ENCODE results near the gene C1orf50.
A peak's percentile ranks its signal among the peaks of the same experiment; 100 is the strongest.
"Not testable (repeated sequence)": the region's sequence is repeated elsewhere in the genome, so short reads cannot be mapped to it uniquely, and the experiment has no call there.

Gene C1orf50
- 7.3 to 18.3 (median 12.0) reads per million in 3 experiments for total RNA-seq

- peak; percentile 100 for DNase-seq
Measured at GRCh38 chr1:42766741-42767509, at the start of gene C1orf50, which contains the start of gene P3H1. Gene C1orf50 (plus strand): TSS chr1:42767249. CDS start chr1:42767312, 63 bp downstream. Gene P3H1 (minus strand): TSS chr1:42767028. CDS start chr1:42766971, 57 bp downstream.

- DNase-seq, result no peak
Measured at GRCh38 chr1:42720868-42721267, 46.2 kb upstream of the C1orf50 start.

DNA sequence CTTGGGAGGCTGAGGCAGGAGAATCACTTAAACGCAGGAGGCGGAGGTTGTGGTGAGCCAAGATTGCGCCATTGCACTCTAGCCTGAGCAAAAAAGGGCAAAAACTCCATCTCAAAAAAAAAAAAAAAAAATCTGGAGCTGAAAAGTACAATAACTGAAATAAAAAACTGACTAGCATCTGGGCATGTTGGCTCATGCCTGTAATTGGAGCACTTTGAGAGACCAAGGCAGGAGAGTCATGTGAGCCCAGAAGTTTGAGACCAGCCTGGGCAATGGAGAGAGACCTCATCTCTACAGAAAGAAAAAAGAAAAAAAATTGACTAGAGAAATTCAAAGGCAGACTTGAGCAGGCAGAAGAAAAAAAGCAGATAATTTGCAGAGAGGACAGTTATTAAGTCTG lies 45.1 kb upstream of the C1orf50 start:
- no peak for DNase-seq

DNA sequence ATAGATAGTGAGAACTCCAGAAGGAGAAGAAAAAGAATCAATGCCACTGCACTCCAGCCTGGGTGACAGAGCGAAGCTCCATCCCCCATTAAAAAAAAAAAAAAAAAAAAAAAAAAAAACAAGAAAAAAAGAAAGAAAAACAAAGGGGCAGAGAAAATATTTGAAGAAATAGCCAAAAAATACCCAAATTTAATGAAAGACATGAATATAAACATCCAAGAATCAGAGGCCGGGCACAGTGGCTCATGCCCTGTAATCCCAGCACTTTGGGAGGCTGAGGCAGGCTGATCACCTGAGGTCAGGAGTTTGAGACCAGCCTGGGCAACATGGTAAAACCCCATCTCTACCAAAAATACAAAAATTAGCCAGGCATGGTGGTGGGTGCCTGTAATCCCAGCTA lies 44.6 kb upstream of the C1orf50 start:
- not testable (repeated sequence) for DNase-seq

DNA sequence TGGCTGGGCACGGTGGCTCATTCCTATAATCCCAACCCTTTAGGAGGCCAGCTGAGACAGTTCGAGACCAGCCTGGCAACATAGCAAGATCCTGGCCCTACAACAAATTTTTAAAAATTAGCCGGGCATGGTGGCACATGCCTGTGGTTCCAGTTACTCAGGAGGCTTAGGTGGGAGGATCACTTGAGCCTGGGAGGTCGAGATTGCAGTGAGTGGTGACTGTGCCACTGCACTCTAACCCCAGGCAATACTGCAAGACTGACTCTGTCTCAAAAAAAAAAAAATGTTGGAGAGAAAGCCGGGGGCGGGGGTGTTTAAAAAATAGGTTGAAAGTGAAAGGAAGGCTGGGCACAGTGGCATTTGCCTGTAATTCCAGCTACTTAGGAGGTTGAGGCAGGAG lies 43.5 kb upstream of the C1orf50 start:
- no peak for DNase-seq

- not testable (repeated sequence) for DNase-seq
Measured at GRCh38 chr1:42725820-42726219, 41.2 kb upstream of the C1orf50 start.

DNA sequence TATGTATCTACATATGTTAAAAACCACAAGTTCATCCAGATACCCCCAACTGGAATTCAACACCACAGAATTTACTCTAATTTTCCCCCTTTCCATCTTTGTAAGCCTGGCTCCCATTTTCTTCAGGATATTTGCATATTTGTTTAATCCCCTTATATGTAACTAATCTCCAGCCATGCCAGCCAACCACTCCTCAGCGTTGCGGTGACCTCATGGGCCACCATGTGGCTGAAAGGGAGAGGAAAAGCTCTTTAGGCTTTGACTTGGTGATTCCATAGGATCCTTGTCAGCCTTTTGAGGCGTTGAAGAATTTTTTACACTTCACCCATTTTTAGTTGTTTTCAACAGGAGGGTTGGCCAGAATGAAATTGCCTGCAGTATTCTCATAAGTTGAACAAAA lies 37.0 kb upstream of the C1orf50 start:
- no peak for DNase-seq

DNA sequence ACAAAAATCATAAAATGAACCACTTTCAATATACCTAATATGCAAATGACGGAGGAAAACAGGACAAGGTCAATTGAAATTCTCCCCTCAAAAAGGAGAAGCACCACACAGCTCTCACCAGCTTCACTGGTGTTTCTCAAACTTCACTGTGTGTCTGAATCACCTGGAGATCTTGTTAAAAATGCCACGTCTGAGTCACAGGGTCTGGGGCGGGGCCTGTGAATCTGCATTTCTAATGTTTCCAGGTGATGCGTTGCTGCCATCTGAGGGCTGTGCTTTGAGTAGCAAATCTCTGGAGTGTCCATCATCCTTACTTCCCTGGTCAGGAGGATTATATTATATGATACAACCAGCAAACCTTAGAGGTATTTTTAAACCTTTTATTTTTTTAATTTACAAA lies 36.1 kb upstream of the C1orf50 start:
- no peak for DNase-seq

- DNase-seq, result no peak
Measured at GRCh38 chr1:42731585-42731984, 35.5 kb upstream of the C1orf50 start.

DNA sequence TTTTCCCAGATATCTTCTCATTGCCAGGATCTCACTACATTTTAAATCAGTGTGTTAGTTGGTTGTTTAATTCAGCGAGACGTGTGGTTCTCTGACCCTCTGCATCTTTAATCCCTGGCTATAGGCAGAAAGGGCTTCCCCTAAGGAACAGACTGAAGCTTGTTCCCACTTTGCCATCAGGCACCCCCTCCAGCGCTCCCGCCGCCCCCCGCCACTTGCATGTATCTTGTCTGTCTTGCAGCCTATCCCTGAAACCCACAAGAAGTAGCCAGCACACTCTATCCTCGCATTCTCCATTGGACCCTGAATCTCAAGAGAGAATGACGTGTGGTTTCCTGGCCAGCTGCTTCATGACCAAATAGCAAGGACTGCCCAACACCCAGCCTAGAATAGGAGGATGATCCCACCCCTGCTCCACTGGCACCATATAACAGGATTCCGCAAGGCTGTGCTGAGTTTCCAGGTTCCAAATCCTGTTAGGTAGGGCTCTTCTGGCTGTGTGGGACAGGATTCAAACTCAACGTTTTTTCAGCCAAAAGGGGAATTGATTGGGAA lies 34.8 kb upstream of the C1orf50 start:
- DNase-seq, result no peak

DNA sequence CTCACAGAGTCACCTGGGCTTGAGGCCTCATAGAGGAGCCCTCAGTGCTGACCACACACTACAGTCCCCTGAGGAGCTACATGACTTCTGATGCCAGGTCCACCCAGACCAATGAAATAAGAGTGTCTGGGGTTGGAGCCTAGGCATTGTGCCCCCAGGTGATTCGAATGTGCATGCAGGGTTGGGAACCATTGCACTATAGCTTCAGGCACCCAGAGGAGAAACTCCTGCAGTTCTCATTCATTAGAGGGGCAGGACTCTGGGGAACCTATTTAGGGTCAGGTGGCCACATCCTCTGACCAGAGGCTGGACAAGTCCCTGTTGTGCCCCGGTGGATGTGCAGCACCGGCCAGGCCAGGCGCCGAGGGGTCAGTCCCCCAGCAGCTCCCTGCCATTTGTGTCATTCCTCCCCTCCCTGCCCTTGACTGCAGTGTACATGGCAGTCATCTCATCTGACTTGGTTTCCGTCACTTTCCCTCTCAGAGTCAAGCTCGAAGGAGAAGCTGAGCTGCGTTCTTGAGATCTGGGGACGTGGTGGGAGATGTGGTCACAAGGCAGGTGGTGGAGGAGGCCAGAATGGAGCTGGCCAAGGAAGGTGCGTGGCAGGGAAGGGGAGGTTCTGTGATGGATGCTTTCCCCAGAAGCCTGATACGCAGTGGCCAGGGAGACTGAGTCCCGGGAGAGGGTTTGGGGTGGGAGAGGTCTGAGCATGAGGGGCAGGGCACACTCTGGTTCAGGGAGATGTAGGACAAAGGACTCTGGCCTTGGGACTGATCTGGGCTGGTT lies 33.4 kb upstream of the C1orf50 start:
- DNase-seq, result no peak

GRCh38 chr1:42734201-42735035 lies 32.6 kb upstream of the C1orf50 start:
- no peak for DNase-seq

DNA sequence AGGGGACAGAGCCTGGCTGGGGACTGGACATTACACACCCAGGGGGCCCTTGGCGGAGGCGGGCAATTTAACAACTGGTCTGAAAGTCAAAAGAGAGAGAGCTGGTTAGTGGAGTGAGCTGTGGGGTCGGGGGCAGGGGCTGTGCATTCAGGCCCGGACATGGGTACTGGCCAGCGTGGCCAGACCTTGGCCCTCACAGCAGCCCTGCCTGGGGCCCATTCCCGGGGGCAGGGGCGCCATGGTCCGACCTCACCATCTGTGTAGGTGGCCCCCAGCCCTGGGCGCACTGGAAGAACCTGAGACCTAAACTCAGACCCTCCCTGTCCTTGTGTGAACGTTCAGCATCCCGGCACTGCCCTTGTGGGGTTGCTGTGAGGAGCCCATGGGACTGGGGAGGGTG lies 32.0 kb upstream of the C1orf50 start:
- DNase-seq, result no peak

DNA sequence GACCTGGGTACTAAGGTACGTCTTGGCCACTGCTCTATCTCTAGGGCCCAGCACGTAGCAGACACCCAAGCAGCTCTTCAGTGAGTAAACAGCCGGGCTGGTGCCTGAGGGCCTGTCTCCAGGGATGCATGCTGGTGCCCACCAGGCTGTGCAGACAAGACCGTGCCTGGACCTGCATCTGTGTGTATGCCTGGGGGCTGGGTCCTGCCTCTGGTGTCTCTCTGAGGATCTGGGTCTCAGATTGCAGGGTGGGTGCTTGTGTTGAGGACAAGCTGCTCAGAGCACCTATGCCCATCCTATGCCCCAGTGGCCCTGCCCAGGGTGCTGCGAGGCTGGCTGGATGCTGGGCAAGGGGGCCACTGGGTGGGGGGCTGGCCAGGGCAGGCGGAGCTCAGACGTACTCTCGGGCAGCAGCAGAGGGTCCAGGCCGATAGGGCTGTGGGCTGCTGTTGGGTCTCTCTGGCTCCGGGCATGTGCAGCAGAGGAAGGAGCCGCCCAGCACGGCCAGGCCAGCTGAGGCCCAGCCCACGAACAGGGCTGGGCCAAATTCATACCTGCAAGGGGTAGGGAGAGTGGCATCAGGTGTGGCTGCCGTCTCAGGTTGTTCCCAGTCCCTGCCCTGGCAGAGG lies 31.5 kb upstream of the C1orf50 start:
- no peak for DNase-seq

DNA sequence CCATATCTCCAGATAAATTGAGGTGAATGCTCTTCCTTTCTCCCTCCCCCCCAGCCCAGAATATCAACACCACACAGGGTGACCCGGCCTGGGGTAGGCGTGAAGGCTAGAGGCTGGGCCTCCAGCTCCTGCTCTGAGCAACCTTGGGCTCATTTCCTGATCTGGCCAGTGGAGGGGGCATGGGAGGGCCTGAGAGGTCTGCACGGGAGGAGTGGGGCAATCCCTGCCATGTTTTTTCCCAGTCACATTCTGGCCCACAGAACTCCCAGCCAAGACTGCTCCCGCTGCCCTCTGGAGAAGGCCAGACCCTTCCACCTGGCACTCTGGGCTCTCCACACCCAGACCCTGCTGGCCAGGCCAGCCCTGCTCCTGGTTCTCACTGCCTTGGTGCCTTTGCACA lies 30.9 kb upstream of the C1orf50 start:
- no peak for DNase-seq

DNA sequence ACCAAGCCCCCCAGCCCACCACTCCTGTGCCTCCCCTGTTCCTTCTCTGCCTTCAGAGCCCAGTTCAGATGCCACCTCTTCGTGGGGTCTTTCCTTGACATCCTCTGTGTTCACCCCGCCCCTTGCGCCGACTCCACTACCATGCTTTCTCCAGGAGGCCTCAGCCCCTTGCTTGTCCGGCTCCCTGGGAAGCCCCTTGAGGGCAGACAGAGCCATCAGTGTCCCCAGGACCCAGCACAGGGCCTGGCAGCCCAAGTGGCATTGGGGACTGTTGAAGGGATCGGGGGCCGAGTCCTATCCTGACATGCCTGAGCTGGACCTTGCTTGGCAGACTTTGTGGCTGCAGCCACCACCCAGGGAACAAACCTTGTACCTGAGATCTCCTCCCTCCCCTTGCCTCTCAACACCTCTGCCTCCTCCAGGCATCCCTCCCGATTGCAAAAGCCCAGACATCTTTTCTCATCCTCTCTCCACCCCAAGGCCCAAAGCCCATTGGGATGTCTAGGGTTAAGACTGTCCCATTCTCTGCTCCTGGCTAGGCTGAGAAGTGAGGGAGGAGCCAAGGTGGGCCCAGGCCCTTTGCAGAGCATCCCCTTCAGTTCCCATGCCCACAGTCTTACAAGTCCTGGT lies 30.4 kb upstream of the C1orf50 start:
- no peak for DNase-seq

GRCh38 chr1:42737257-42737656 lies 29.8 kb upstream of the C1orf50 start:
- DNase-seq, result no peak

DNA sequence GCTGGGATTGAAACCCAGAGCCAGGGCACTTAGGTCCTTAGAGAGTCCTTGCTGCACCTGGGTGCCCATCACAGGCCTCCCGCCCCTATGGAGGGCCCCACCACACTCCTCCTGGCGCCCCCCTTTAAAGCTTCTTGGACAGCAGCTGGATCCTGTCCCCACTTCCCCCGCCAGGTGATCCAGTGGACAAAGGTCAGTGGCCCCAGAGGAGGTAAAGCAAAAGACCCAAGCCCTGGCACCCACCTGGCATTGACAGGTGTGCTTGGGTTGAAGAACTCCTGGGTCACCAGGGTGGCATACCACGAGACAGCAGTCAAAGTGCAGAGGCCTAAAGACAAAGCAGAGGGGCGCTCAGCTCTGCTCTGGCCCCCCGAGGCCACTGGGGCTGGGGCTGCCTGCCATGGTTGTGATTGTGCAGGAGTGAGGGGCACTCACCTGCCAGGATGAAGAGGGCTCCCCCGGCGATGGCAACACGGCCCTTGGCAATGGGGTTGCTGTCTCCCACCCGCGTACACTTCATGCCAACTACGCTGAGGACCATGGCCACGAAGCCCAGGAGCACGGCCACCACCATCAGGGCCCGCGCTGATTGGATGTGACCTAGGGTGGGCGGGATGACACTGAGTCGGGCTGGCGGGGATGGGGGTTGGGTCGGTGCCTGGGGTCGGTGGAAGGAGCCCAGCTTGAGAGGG lies 28.9 kb upstream of the C1orf50 start:
- DNase-seq, result no peak

GRCh38 chr1:42738678-42739226 lies 28.3 kb upstream of the C1orf50 start:
- DNase-seq, result no peak

DNA sequence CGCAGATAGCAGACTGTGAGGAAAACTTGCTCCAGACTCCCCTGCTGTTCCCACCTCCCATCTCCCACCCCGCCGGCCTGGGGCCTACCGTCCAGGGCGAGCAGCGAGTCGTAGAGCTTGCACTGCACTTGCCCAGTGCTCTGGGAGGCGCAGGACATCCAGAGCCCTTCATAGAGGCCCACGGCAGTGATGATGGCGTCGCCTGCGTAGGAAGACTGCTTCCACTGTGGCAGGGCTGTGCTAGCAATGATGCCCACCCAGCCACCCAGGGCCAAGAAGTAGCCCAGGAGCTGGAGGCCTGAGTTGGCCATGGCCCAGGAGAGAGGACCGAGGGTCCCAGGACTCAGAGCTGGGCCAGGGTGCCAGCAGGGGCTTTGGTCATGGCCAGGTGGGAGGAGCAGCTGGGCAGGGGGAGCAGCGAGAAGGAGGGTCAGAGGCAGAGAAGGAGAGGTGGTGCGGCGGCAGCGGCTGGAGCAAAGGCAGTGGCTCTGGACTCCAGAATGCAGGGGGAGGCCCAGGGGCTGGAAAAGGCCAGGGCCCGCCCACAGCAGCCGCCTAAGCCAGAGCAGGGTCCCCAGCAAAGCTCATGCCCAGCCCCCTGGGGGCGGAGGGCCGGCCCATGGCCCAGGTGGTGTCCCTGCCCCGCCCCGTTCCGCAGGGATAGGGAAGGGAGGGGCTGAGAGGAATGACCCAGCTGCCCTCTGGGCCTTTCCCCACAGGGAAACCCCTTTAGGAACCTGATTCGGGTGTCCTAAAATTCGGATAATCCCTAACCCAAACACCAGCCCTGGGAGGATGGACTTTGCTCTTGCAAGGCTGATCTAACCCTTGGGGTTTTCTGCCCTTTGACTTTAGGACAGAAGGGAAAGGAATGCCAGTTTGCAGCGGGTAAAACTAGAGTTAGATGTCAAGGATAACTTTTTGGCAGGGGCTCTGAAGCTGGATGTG lies 27.0 kb upstream of the C1orf50 start, which contains the start of gene CLDN19:
Gene CLDN19, minus strand, starts transcription at position 484 of the 948 bp plus-strand sequence. Its CDS starts 173 bp downstream, at position 311.
- no peak for DNase-seq
